Neural cell (in vitro differentiated cells): ENCODE results near the gene STRIP1.

ENCODE experiments used
- CTCF ChIP-seq: fragments of 450-650 bp; IDR thresholded peaks from 2 replicates; pipeline ENCODE4 v1.5.1; 2014; ENCODE audit warnings: antibody characterized with exemption, mild to moderate bottlenecking, moderate library complexity; ENCODE audit not compliant: poor library complexity, severe bottlenecking
- EP300 ChIP-seq: fragments of 450-650 bp; conservative IDR thresholded peaks from 2 replicates; pipeline ENCODE4 v1.6.1; 2014; ENCODE audit warnings: antibody characterized with exemption, mild to moderate bottlenecking, moderate library complexity; ENCODE audit not compliant: poor library complexity, severe bottlenecking
- EZH2 ChIP-seq: fragments of 200-600, 300-800 bp; shearing (Covaris generic), sonication (generic); IDR thresholded peaks from 2 replicates; pipeline ENCODE4 v1.6.1; 2014; ENCODE audit warnings: antibody characterized with exemption, low read length, borderline replicate concordance, mild to moderate bottlenecking; ENCODE audit not compliant: insufficient read depth, poor library complexity, severe bottlenecking
- POLR2AphosphoS5 ChIP-seq: IDR thresholded peaks from 2 replicates; pipeline ENCODE4 v1.6.1; 2012
- RAD21 ChIP-seq: fragments of 450-650 bp; conservative IDR thresholded peaks from 2 replicates; pipeline ENCODE4 v1.6.1; 2014; ENCODE audit warnings: antibody characterized with exemption, mild to moderate bottlenecking, moderate library complexity
- TAF1 ChIP-seq: IDR thresholded peaks from 2 replicates; pipeline ENCODE4 v1.6.1; 2012; ENCODE audit warnings: low read depth

GRCh38 chr1:110087812-110088738, 53.7 kb downstream of the STRIP1 start:
- peak; percentile 57 for TF ChIP-seq CTCF
- TF ChIP-seq RAD21, result peak; percentile 50
- TF ChIP-seq EZH2, result no peak
- TF ChIP-seq EP300, result no peak
- no peak for TF ChIP-seq POLR2AphosphoS5
- no peak for TF ChIP-seq TAF1
